Amniotic stem cell (primary cell): ENCODE results near the gene RASSF3.

ENCODE experiments used
- DNase-seq: peaks from one replicate; lab custom pipeline; 2025; lab: John Stamatoyannopoulos, UW

RASSF3 gene

GRCh38 chr12:64669270-64669842 lies 59.1 kb downstream of the RASSF3 start:
- no peak for DNase-seq

- no peak for DNase-seq
Measured at GRCh38 chr12:64670019-64670418, 59.7 kb downstream of the RASSF3 start.

GRCh38 chr12:64670919-64671639 lies 60.8 kb downstream of the RASSF3 start:
- no peak for DNase-seq

- DNase-seq = no peak
Measured at GRCh38 chr12:64671681-64672080, 61.4 kb downstream of the RASSF3 start.

- DNase-seq = no peak
Measured at GRCh38 chr12:64672925-64673409, 62.7 kb downstream of the RASSF3 start.

GRCh38 chr12:64673490-64674169 lies 63.3 kb downstream of the RASSF3 start:
- DNase-seq = no peak

GRCh38 chr12:64674367-64674922 lies 64.2 kb downstream of the RASSF3 start:
- no peak for DNase-seq

- DNase-seq = no peak
Measured at GRCh38 chr12:64675795-64676194, 65.5 kb downstream of the RASSF3 start.

GRCh38 chr12:64678248-64678647 lies 68.0 kb downstream of the RASSF3 start:
- no peak for DNase-seq

GRCh38 chr12:64678835-64679234 lies 68.5 kb downstream of the RASSF3 start:
- DNase-seq = no peak

- DNase-seq = no peak
Measured at GRCh38 chr12:64679487-64680001, 69.2 kb downstream of the RASSF3 start.

GRCh38 chr12:64680235-64680634 lies 69.9 kb downstream of the RASSF3 start:
- DNase-seq = no peak

- no peak for DNase-seq
Measured at GRCh38 chr12:64681200-64682052, 71.1 kb downstream of the RASSF3 start.

GRCh38 chr12:64682572-64683277 lies 72.4 kb downstream of the RASSF3 start:
- no peak for DNase-seq

- no peak for DNase-seq
Measured at GRCh38 chr12:64683816-64684543, 73.7 kb downstream of the RASSF3 start.

- no peak for DNase-seq
Measured at GRCh38 chr12:64685050-64685449, 74.8 kb downstream of the RASSF3 start.

GRCh38 chr12:64685605-64686004 lies 75.3 kb downstream of the RASSF3 start:
- no peak for DNase-seq

GRCh38 chr12:64687816-64688215 lies 77.5 kb downstream of the RASSF3 start:
- no peak for DNase-seq

- DNase-seq = no peak
Measured at GRCh38 chr12:64688219-64688618, 77.9 kb downstream of the RASSF3 start.

GRCh38 chr12:64688715-64689114 lies 78.4 kb downstream of the RASSF3 start:
- no peak for DNase-seq
